GM20431 (cell line): ENCODE results near the gene CCM2L.

ENCODE experiments used
- in situ Hi-C: fragments of 300-500 bp; cut with MseI, MboI; formaldehyde crosslinking; loops from one replicate; pipeline ENCODE4 v1.15.0; 2020; ENCODE audit warnings: low sequenced_read_pairs; ENCODE audit not compliant: unreplicated experiment

Gene CCM2L

DNA sequence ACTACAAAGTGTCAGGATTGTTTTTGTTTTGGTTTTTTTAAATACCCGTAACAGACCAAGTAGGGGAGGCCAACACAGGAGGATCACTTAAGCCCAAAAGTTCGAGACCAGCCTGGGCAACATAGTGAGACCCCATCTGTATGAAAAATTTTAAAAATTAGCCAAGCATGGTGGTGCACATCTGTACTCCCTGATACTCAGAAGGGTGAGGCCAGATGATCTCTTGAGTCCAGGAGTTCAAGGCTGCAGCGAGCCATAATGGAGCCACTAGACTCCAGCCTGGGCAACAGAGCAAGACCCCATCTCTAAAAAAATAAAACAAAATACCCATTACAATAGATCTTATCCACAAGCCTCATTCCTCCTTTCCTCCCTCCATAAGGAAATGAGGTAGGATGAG, 70.5 kb downstream of the CCM2L start:
- in situ Hi-C loops = no loop called here
